ENCODE data around the gene CREBRF.

CREBRF gene

GRCh38 chr5:173055983-173056782 lies at the start of gene CREBRF:
Gene CREBRF, plus strand, starts transcription at chr5:173056352. Its CDS starts 24,424 bp downstream, at chr5:173080776.
- no peaks in the 10 kb centered on the region for H3K36me3 ChIP-seq (ENCODE audit: control insufficient read depth in 5 of 5, insufficient read depth in 5 of 5, low read length in 5 of 5)
- H3K9ac ChIP-seq (ENCODE audit: low read length in 5 of 5), result peak within 1 kb of the TSS in 4 of 5 donors; percentile 89 to 99 (median 93)
- H3K9me3 ChIP-seq (ENCODE audit: control insufficient read depth in 5 of 5, low read length in 5 of 5), result no peaks in the 10 kb centered on the region
- H3K27me3 ChIP-seq (ENCODE audit: control insufficient read depth in 5 of 5, insufficient read depth in 4 of 5, low read length in 5 of 5), result no peaks in the 10 kb centered on the region
- peak within 1 kb of the TSS; percentile 78 to 97 (median 88) for H3K4me3 ChIP-seq (ENCODE audit: low read depth in 1 of 5, low read length in 5 of 5)
- peak within 1 kb of the TSS; percentile 99 for H3K27ac ChIP-seq (ENCODE audit: low read depth, low read length)
- peaks cover 2 to 25% (median 19%) of the 10 kb centered on the region in 5 donors for H3K4me1 ChIP-seq (ENCODE audit: control insufficient read depth in 5 of 5, insufficient read depth in 5 of 5, low read length in 5 of 5)

- H3K27ac ChIP-seq (ENCODE audit: low read depth, low read length), result no peak overlapping the region
Measured at GRCh38 chr5:173010021-173010420, 46.1 kb upstream of the CREBRF start.

GRCh38 chr5:173010547-173011464 lies 45.3 kb upstream of the CREBRF start:
- peaks cover 2 to 41% (median 32%) of the 10 kb centered on the region in 5 donors for H3K4me1 ChIP-seq (ENCODE audit: control insufficient read depth in 5 of 5, insufficient read depth in 5 of 5, low read length in 5 of 5)
- H3K9ac ChIP-seq (ENCODE audit: low read length in 5 of 5), result no peak overlapping the region
- no peak overlapping the region for H3K27ac ChIP-seq (ENCODE audit: low read depth, low read length)
- H3K36me3 ChIP-seq (ENCODE audit: control insufficient read depth in 5 of 5, insufficient read depth in 5 of 5, low read length in 5 of 5), result no peaks in the 10 kb centered on the region
- no peaks in the 10 kb centered on the region for H3K9me3 ChIP-seq (ENCODE audit: control insufficient read depth in 5 of 5, low read length in 5 of 5)
- H3K27me3 ChIP-seq (ENCODE audit: control insufficient read depth in 5 of 5, insufficient read depth in 4 of 5, low read length in 5 of 5), result no peaks in the 10 kb centered on the region
- H3K4me3 ChIP-seq (ENCODE audit: low read depth in 1 of 5, low read length in 5 of 5), result no peak overlapping the region

More at GRCh38 chr5:173010021-173010420, 46.1 kb upstream of the CREBRF start:
- Histone ChIP-seq H3K4me1 (ENCODE audit: control insufficient read depth in 5 of 5, insufficient read depth in 5 of 5, low read length in 5 of 5) (peaks cover 0 to 33% (median 26%) of the 10 kb centered on the region in 5 donors), H3K36me3 (ENCODE audit: control insufficient read depth in 5 of 5, insufficient read depth in 5 of 5, low read length in 5 of 5) (no peaks in the 10 kb centered on the region), H3K9ac (ENCODE audit: low read length in 5 of 5) (no peak overlapping the region), H3K4me3 (ENCODE audit: low read depth in 1 of 5, low read length in 5 of 5) (no peak overlapping the region), H3K9me3 (ENCODE audit: control insufficient read depth in 5 of 5, low read length in 5 of 5) (no peaks in the 10 kb centered on the region), H3K27me3 (ENCODE audit: control insufficient read depth in 5 of 5, insufficient read depth in 4 of 5, low read length in 5 of 5) (no peaks in the 10 kb centered on the region)

- Histone ChIP-seq H3K9me3 (ENCODE audit: control insufficient read depth in 5 of 5, low read length in 5 of 5) (no peaks in the 10 kb centered on the region), H3K9ac (ENCODE audit: low read length in 5 of 5) (peak overlapping the region in 1 of 5 donors; percentile 20), H3K27ac (ENCODE audit: low read depth, low read length) (no peak overlapping the region), H3K27me3 (ENCODE audit: control insufficient read depth in 5 of 5, insufficient read depth in 4 of 5, low read length in 5 of 5) (no peaks in the 10 kb centered on the region), H3K36me3 (ENCODE audit: control insufficient read depth in 5 of 5, insufficient read depth in 5 of 5, low read length in 5 of 5) (no peaks in the 10 kb centered on the region), H3K4me3 (ENCODE audit: low read depth in 1 of 5, low read length in 5 of 5) (no peak overlapping the region), H3K4me1 (ENCODE audit: control insufficient read depth in 5 of 5, insufficient read depth in 5 of 5, low read length in 5 of 5) (peaks cover 4 to 48% (median 39%) of the 10 kb centered on the region in 5 donors)
Measured at GRCh38 chr5:173011566-173011965, 44.6 kb upstream of the CREBRF start.

- H3K9ac ChIP-seq (ENCODE audit: low read length in 5 of 5), result no peak overlapping the region
- H3K36me3 ChIP-seq (ENCODE audit: control insufficient read depth in 5 of 5, insufficient read depth in 5 of 5, low read length in 5 of 5), result no peaks in the 10 kb centered on the region
- H3K9me3 ChIP-seq (ENCODE audit: control insufficient read depth in 5 of 5, low read length in 5 of 5), result no peaks in the 10 kb centered on the region
- H3K27ac ChIP-seq (ENCODE audit: low read depth, low read length), result no peak overlapping the region
- H3K4me3 ChIP-seq (ENCODE audit: low read depth in 1 of 5, low read length in 5 of 5), result no peak overlapping the region
- H3K27me3 ChIP-seq (ENCODE audit: control insufficient read depth in 5 of 5, insufficient read depth in 4 of 5, low read length in 5 of 5), result no peaks in the 10 kb centered on the region
- H3K4me1 ChIP-seq (ENCODE audit: control insufficient read depth in 5 of 5, insufficient read depth in 5 of 5, low read length in 5 of 5), result peaks cover 4 to 49% (median 40%) of the 10 kb centered on the region in 5 donors
Measured at GRCh38 chr5:173012882-173013281, 43.3 kb upstream of the CREBRF start.

- H3K9ac ChIP-seq (ENCODE audit: low read length in 5 of 5), result no peak overlapping the region
- H3K27ac ChIP-seq (ENCODE audit: low read depth, low read length), result peak overlapping the region; percentile 84
- H3K9me3 ChIP-seq (ENCODE audit: control insufficient read depth in 5 of 5, low read length in 5 of 5), result no peaks in the 10 kb centered on the region
- peaks cover 4 to 47% (median 36%) of the 10 kb centered on the region in 5 donors for H3K4me1 ChIP-seq (ENCODE audit: control insufficient read depth in 5 of 5, insufficient read depth in 5 of 5, low read length in 5 of 5)
- H3K27me3 ChIP-seq (ENCODE audit: control insufficient read depth in 5 of 5, insufficient read depth in 4 of 5, low read length in 5 of 5), result no peaks in the 10 kb centered on the region
- H3K36me3 ChIP-seq (ENCODE audit: control insufficient read depth in 5 of 5, insufficient read depth in 5 of 5, low read length in 5 of 5), result no peaks in the 10 kb centered on the region
- H3K4me3 ChIP-seq (ENCODE audit: low read depth in 1 of 5, low read length in 5 of 5), result no peak overlapping the region
Measured at GRCh38 chr5:173014671-173015070, 41.5 kb upstream of the CREBRF start.

- Histone ChIP-seq H3K27ac (ENCODE audit: low read depth, low read length) (peak overlapping the region; percentile 84), H3K9me3 (ENCODE audit: control insufficient read depth in 5 of 5, low read length in 5 of 5) (no peaks in the 10 kb centered on the region), H3K4me1 (ENCODE audit: control insufficient read depth in 5 of 5, insufficient read depth in 5 of 5, low read length in 5 of 5) (peaks cover 4 to 46% (median 38%) of the 10 kb centered on the region in 5 donors), H3K9ac (ENCODE audit: low read length in 5 of 5) (no peak overlapping the region), H3K36me3 (ENCODE audit: control insufficient read depth in 5 of 5, insufficient read depth in 5 of 5, low read length in 5 of 5) (peaks cover 0 to 2% (median 2%) of the 10 kb centered on the region in 5 donors), H3K27me3 (ENCODE audit: control insufficient read depth in 5 of 5, insufficient read depth in 4 of 5, low read length in 5 of 5) (no peaks in the 10 kb centered on the region), H3K4me3 (ENCODE audit: low read depth in 1 of 5, low read length in 5 of 5) (no peak overlapping the region)
Measured at GRCh38 chr5:173015192-173015591, 41.0 kb upstream of the CREBRF start.

- Histone ChIP-seq H3K27ac (ENCODE audit: low read depth, low read length) (peak overlapping the region; percentile 84), H3K9me3 (ENCODE audit: control insufficient read depth in 5 of 5, low read length in 5 of 5) (no peaks in the 10 kb centered on the region), H3K27me3 (ENCODE audit: control insufficient read depth in 5 of 5, insufficient read depth in 4 of 5, low read length in 5 of 5) (no peaks in the 10 kb centered on the region), H3K9ac (ENCODE audit: low read length in 5 of 5) (peak overlapping the region in 3 of 5 donors; percentile 37 to 66 (median 47)), H3K4me1 (ENCODE audit: control insufficient read depth in 5 of 5, insufficient read depth in 5 of 5, low read length in 5 of 5) (peaks cover 4 to 40% (median 33%) of the 10 kb centered on the region in 5 donors), H3K4me3 (ENCODE audit: low read depth in 1 of 5, low read length in 5 of 5) (no peak overlapping the region), H3K36me3 (ENCODE audit: control insufficient read depth in 5 of 5, insufficient read depth in 5 of 5, low read length in 5 of 5) (peaks cover 0 to 8% (median 8%) of the 10 kb centered on the region in 5 donors)
Measured at GRCh38 chr5:173015598-173016455, 40.3 kb upstream of the CREBRF start.

GRCh38 chr5:173016598-173017046 lies 39.5 kb upstream of the CREBRF start:
- H3K36me3 ChIP-seq (ENCODE audit: control insufficient read depth in 5 of 5, insufficient read depth in 5 of 5, low read length in 5 of 5), result peaks cover 0 to 16% (median 12%) of the 10 kb centered on the region in 5 donors
- H3K9me3 ChIP-seq (ENCODE audit: control insufficient read depth in 5 of 5, low read length in 5 of 5), result no peaks in the 10 kb centered on the region
- H3K27me3 ChIP-seq (ENCODE audit: control insufficient read depth in 5 of 5, insufficient read depth in 4 of 5, low read length in 5 of 5), result no peaks in the 10 kb centered on the region
- H3K4me1 ChIP-seq (ENCODE audit: control insufficient read depth in 5 of 5, insufficient read depth in 5 of 5, low read length in 5 of 5), result peaks cover 4 to 33% (median 31%) of the 10 kb centered on the region in 5 donors
- H3K27ac ChIP-seq (ENCODE audit: low read depth, low read length), result peak overlapping the region; percentile 84
- no peak overlapping the region for H3K4me3 ChIP-seq (ENCODE audit: low read depth in 1 of 5, low read length in 5 of 5)
- peak overlapping the region in 4 of 5 donors; percentile 1 to 66 (median 42) for H3K9ac ChIP-seq (ENCODE audit: low read length in 5 of 5)

Measured in subcutaneous abdominal adipose tissue (tissue), 5 donors.